RWPE2 (cell line): ENCODE measurements around the gene GLDN.
A peak's percentile ranks its signal among the peaks of the same experiment; 100 is the strongest.

Experiments
- ATAC-seq: fragments of 200-7000 bp; cut with Tn5 transposase; 3 replicates; pipeline ENCODE4 v1.9.1; 2021; ENCODE audit warnings: low read depth
- DNase-seq: peaks from one replicate; pipeline ENCODE4 v3.0.0-alpha.2; 2020; ENCODE audit warnings: low spot score
- H3K27ac ChIP-seq: fragments of 450-650 bp; 2 replicates; pipeline ENCODE4 v1.5.1; 2017; ENCODE audit warnings: mild to moderate bottlenecking; ENCODE audit not compliant: poor library complexity, severe bottlenecking
- H3K27me3 ChIP-seq: fragments of 250-450 bp; sonication (Bioruptor Pico); 2 replicates; pipeline ENCODE4 v1.5.1; 2021; ENCODE audit warnings: mild to moderate bottlenecking, moderate library complexity; ENCODE audit not compliant: insufficient read depth, poor library complexity, severe bottlenecking
- H3K36me3 ChIP-seq: fragments of 250-450 bp; sonication (Bioruptor Pico); 2 replicates; pipeline ENCODE4 v1.5.1; 2020; ENCODE audit warnings: low read depth, mild to moderate bottlenecking, moderate library complexity
- H3K4me1 ChIP-seq: fragments of 250-450 bp; sonication (Bioruptor Pico); 2 replicates; pipeline ENCODE4 v1.5.1; 2021; ENCODE audit warnings: mild to moderate bottlenecking, moderate library complexity; ENCODE audit not compliant: insufficient read depth, poor library complexity, severe bottlenecking
- H3K4me3 ChIP-seq: fragments of 250-450 bp; sonication (Bioruptor Pico); 2 replicates; pipeline ENCODE4 v1.5.1; 2021; ENCODE audit warnings: mild to moderate bottlenecking, moderate library complexity; ENCODE audit not compliant: severe bottlenecking
- H3K9me3 ChIP-seq: fragments of 250-450 bp; sonication (Bioruptor Pico); 2 replicates; pipeline ENCODE4 v1.5.1; 2021; ENCODE audit warnings: mild to moderate bottlenecking, moderate library complexity; ENCODE audit not compliant: severe bottlenecking
- CTCF ChIP-seq: fragments of 450-650 bp; IDR thresholded peaks from one replicate; pipeline ENCODE4 v1.5.1; 2017; ENCODE audit warnings: mild to moderate bottlenecking, moderate library complexity; ENCODE audit not compliant: poor library complexity, severe bottlenecking

GLDN gene

GRCh38 chr15:51375966-51376640 lies 34.6 kb downstream of the GLDN start:
- H3K27ac ChIP-seq: no peak overlapping the region
- no peaks in the 10 kb centered on the region for H3K9me3 ChIP-seq
- ATAC-seq (peak; percentile 85), DNase-seq (no peak)
- H3K27me3 ChIP-seq: no peaks in the 10 kb centered on the region
- H3K4me1 ChIP-seq: no peaks in the 10 kb centered on the region
- TF ChIP-seq CTCF: no peak
- H3K36me3 ChIP-seq: no peaks in the 10 kb centered on the region
- no peak overlapping the region for H3K4me3 ChIP-seq

DNA sequence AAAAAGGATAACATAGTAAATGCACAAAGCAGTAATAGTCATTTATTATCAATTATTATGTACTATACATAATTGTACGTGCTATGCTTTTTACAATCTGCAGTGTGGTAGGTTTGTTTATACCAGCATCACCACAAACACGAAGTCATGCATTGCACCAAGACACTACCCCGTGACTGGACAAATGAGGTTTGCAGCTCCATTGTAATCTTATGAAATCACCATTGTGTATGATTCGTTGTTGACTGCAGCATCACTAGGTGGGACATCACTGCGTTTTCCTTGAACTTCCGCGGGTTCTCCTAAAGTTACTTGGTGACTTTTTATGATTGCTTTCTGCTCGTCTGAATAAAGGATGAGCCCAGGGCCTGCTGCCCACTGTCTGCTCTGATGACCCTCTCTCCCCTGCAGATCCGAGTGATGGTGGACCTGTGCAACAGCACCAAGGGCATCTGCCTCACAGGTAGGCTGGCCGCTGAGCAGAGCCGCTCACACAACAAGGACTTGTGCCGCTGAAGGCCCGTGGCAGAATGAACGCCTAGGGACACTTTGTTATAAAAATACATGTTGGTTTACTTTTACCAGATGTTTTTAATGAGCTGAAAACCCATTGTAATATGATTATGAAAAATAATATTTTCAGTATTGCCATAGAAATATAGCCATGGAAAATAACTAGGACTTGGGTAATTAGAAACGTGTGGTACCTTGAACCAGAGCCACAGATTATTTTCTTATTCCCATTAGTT lies 35.8 kb downstream of the GLDN start:
- no peak for TF ChIP-seq CTCF
- DNase-seq (no peak), ATAC-seq (no peak)
- no peak overlapping the region for H3K27ac ChIP-seq
- H3K27me3 ChIP-seq: no peaks in the 10 kb centered on the region
- H3K4me1 ChIP-seq: no peaks in the 10 kb centered on the region
- no peak overlapping the region for H3K4me3 ChIP-seq
- H3K36me3 ChIP-seq: no peaks in the 10 kb centered on the region
- H3K9me3 ChIP-seq: no peaks in the 10 kb centered on the region

DNA sequence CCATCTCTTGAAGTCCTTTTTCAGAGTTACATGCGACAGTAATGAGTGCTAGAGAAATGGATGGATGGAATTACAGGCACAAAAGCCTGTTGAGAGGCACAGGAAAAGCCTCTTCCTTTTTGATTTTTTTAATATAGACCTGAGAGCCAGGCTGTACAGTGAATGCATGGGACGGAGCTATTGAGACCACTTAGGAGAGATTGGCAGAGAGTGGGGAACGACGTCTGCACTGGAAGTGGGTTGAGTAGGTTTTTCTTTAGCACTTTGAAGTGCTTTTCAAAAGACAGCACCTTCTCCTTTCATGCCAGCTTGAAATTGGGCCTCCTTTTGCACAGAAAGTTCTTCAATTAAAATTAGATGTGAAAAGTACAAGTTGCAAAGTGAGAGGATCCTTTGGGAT lies 37.0 kb downstream of the GLDN start:
- no peak for TF ChIP-seq CTCF
- no peaks in the 10 kb centered on the region for H3K9me3 ChIP-seq
- no peaks in the 10 kb centered on the region for H3K36me3 ChIP-seq
- ATAC-seq (no peak), DNase-seq (no peak)
- no peak overlapping the region for H3K27ac ChIP-seq
- no peaks in the 10 kb centered on the region for H3K27me3 ChIP-seq
- no peak overlapping the region for H3K4me3 ChIP-seq
- no peaks in the 10 kb centered on the region for H3K4me1 ChIP-seq

DNA sequence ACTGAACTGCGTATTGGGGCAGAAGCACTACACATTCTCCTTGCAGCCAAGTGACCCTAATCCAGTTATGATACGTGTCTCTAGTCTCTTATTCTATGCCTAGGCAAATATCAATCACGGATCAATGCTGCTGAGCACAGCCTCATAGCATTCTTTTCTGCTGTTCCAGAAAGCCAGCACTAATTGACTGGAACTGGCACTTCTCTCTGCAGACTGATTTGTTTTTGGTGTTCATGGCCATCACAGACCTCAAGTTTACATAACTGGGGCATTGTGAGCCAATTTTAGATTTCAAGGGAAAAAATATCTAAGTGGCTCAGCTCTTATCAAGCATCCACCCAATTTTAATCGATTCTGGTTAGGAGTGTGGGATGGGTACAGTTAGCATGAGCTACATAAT lies 37.9 kb downstream of the GLDN start:
- no peak for DNase-seq
- no peak for TF ChIP-seq CTCF
- H3K36me3 ChIP-seq: no peaks in the 10 kb centered on the region
- no peaks in the 10 kb centered on the region for H3K27me3 ChIP-seq
- no peaks in the 10 kb centered on the region for H3K9me3 ChIP-seq
- no peaks in the 10 kb centered on the region for H3K4me1 ChIP-seq
- no peak overlapping the region for H3K27ac ChIP-seq
- no peak for ATAC-seq
- no peak overlapping the region for H3K4me3 ChIP-seq
